ENCODE measurements around the gene ABTB2. TPM values are rescaled to one million over a fixed set of nuclear protein-coding genes. Genes with fewer than 3 reads are reported as not detected.

ABTB2 gene
- total and polyA plus RNA-seq, 2 experiments from 2014 or later, result 12.4 to 14.3 TPM

- no peak for TF ChIP-seq EZH2 (IDR thresholded peaks at IDR 0.05; ENCODE audit: borderline replicate concordance)
- TF ChIP-seq EZH2phosphoT487 (IDR thresholded peaks at IDR 0.05; ENCODE audit: low read depth, severe bottlenecking, unreplicated experiment), result no peak
- TF ChIP-seq, protein P1, sequence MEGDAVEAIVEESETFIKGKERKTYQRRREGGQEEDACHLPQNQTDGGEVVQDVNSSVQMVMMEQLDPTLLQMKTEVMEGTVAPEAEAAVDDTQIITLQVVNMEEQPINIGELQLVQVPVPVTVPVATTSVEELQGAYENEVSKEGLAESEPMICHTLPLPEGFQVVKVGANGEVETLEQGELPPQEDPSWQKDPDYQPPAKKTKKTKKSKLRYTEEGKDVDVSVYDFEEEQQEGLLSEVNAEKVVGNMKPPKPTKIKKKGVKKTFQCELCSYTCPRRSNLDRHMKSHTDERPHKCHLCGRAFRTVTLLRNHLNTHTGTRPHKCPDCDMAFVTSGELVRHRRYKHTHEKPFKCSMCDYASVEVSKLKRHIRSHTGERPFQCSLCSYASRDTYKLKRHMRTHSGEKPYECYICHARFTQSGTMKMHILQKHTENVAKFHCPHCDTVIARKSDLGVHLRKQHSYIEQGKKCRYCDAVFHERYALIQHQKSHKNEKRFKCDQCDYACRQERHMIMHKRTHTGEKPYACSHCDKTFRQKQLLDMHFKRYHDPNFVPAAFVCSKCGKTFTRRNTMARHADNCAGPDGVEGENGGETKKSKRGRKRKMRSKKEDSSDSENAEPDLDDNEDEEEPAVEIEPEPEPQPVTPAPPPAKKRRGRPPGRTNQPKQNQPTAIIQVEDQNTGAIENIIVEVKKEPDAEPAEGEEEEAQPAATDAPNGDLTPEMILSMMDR (IDR thresholded peaks at IDR 0.05; ENCODE audit: poor library complexity), result no peak
- no peak overlapping the region for H3K4me2 ChIP-seq
- no peaks in the 10 kb centered on the region for H3K9me3 ChIP-seq (ENCODE audit: low read depth)
- no peaks in the 10 kb centered on the region for H3K79me2 ChIP-seq
- H3K4me3 ChIP-seq, result no peak overlapping the region
- no peaks in the 10 kb centered on the region for H3K9me2 ChIP-seq (replicated peaks; ENCODE audit: insufficient read depth)
- H3K36me3 ChIP-seq (replicated peaks; ENCODE audit: insufficient read depth, low read depth), result no peaks in the 10 kb centered on the region
- WGBS (ENCODE audit: low lambda C conversion rate, missing lambda C conversion rate), result 94% methylated on average over 6 of the region's 6 CpGs
- H3K27ac ChIP-seq, result no peak overlapping the region
- no peak overlapping the region for H2AFZ ChIP-seq
- no peaks in the 10 kb centered on the region for H3K27me3 ChIP-seq
- H3K4me1 ChIP-seq (ENCODE audit: insufficient read depth), result no peaks in the 10 kb centered on the region
- no peak for DNase-seq (ENCODE audit: low spot score)
- H4K20me1 ChIP-seq (ENCODE audit: insufficient read depth, poor library complexity, severe bottlenecking), result no peaks in the 10 kb centered on the region
Observed at GRCh38 chr11:34404280-34404679, 46.5 kb upstream of the ABTB2 start.

DNA sequence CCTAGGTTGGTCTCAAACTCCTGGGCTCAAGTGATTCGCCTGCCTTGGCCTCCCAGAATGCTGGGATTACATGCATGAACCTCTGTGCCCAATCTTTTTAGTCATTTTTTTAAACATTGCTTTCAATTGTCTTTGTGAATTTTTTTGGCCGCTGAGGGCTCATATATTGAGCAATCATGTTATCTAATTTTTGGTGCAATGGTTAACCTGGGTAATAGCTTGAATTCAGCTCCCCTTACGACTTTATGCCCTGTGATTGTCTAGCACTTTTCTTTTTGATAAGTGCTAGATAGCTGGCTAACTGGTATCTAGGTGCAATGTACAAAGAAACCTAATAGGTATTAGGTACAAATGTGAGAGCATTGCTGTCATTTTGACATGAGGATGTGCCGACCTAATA, 45.6 kb upstream of the ABTB2 start:
- no peaks in the 10 kb centered on the region for H3K4me1 ChIP-seq (ENCODE audit: insufficient read depth)
- H3K27ac ChIP-seq, result no peak overlapping the region
- no peaks in the 10 kb centered on the region for H3K36me3 ChIP-seq (replicated peaks; ENCODE audit: insufficient read depth, low read depth)
- H3K27me3 ChIP-seq, result no peaks in the 10 kb centered on the region
- WGBS (ENCODE audit: low lambda C conversion rate, missing lambda C conversion rate), result 75% methylated on average over 4 of the region's 4 CpGs
- no peaks in the 10 kb centered on the region for H3K9me2 ChIP-seq (replicated peaks; ENCODE audit: insufficient read depth)
- no peak for DNase-seq (ENCODE audit: low spot score)
- TF ChIP-seq, protein P1 (IDR thresholded peaks at IDR 0.05; ENCODE audit: poor library complexity), result no peak
- TF ChIP-seq EZH2 (IDR thresholded peaks at IDR 0.05; ENCODE audit: borderline replicate concordance) (no peak), EZH2phosphoT487 (IDR thresholded peaks at IDR 0.05; ENCODE audit: low read depth, severe bottlenecking, unreplicated experiment) (no peak)
- no peak overlapping the region for H3K4me3 ChIP-seq
- H2AFZ ChIP-seq, result no peak overlapping the region
- H4K20me1 ChIP-seq (ENCODE audit: insufficient read depth, poor library complexity, severe bottlenecking), result no peaks in the 10 kb centered on the region
- H3K4me2 ChIP-seq, result no peak overlapping the region
- no peaks in the 10 kb centered on the region for H3K79me2 ChIP-seq
- H3K9me3 ChIP-seq (ENCODE audit: low read depth), result no peaks in the 10 kb centered on the region

GRCh38 chr11:34397811-34398210, 40.0 kb upstream of the ABTB2 start:
- Histone ChIP-seq H3K36me3 (replicated peaks; ENCODE audit: insufficient read depth, low read depth) (no peaks in the 10 kb centered on the region), H3K27me3 (no peaks in the 10 kb centered on the region), H3K79me2 (no peaks in the 10 kb centered on the region), H2AFZ (no peak overlapping the region), H3K27ac (no peak overlapping the region), H4K20me1 (ENCODE audit: insufficient read depth, poor library complexity, severe bottlenecking) (no peaks in the 10 kb centered on the region), H3K9me3 (ENCODE audit: low read depth) (no peaks in the 10 kb centered on the region), H3K9me2 (replicated peaks; ENCODE audit: insufficient read depth) (no peaks in the 10 kb centered on the region), H3K4me2 (no peak overlapping the region), H3K4me1 (ENCODE audit: insufficient read depth) (no peaks in the 10 kb centered on the region), H3K4me3 (no peak overlapping the region)
- 84% methylated on average over 2 of the region's 2 CpGs for WGBS (ENCODE audit: low lambda C conversion rate, missing lambda C conversion rate)
- DNase-seq (ENCODE audit: low spot score), result no peak
- TF ChIP-seq EZH2 (IDR thresholded peaks at IDR 0.05; ENCODE audit: borderline replicate concordance) (no peak), EZH2phosphoT487 (IDR thresholded peaks at IDR 0.05; ENCODE audit: low read depth, severe bottlenecking, unreplicated experiment) (no peak)
- TF ChIP-seq, protein P1 (IDR thresholded peaks at IDR 0.05; ENCODE audit: poor library complexity), result no peak

DNA sequence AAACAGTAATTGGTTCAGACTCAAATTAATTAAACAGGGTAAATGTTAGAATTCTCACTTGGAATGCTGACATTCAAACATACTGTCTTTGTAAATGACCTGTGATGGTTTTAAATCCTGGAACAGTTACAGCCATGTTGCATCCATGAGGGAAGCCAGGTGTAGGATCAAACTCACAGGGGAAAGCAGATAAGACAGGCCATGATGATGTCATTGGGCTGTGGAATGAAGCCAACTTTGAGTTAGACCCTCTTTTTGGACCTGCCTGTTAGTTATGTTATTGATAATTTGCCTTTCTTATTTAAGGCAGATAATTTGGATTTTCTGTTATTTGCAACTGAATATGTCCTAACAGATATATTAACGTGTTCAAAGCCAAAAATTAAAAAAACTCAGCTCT, 39.3 kb upstream of the ABTB2 start:
- Histone ChIP-seq H3K4me2 (no peak overlapping the region), H3K4me1 (ENCODE audit: insufficient read depth) (no peaks in the 10 kb centered on the region), H3K27me3 (no peaks in the 10 kb centered on the region), H3K27ac (no peak overlapping the region), H3K9me2 (replicated peaks; ENCODE audit: insufficient read depth) (no peaks in the 10 kb centered on the region), H4K20me1 (ENCODE audit: insufficient read depth, poor library complexity, severe bottlenecking) (no peaks in the 10 kb centered on the region), H3K4me3 (no peak overlapping the region), H2AFZ (no peak overlapping the region), H3K36me3 (replicated peaks; ENCODE audit: insufficient read depth, low read depth) (no peaks in the 10 kb centered on the region), H3K9me3 (ENCODE audit: low read depth) (no peaks in the 10 kb centered on the region), H3K79me2 (no peaks in the 10 kb centered on the region)
- no peak for DNase-seq (ENCODE audit: low spot score)
- WGBS (ENCODE audit: low lambda C conversion rate, missing lambda C conversion rate), result 88% methylated on average over 1 of the region's 1 CpG
- TF ChIP-seq EZH2phosphoT487 (IDR thresholded peaks at IDR 0.05; ENCODE audit: low read depth, severe bottlenecking, unreplicated experiment) (no peak), EZH2 (IDR thresholded peaks at IDR 0.05; ENCODE audit: borderline replicate concordance) (no peak)
- TF ChIP-seq, protein P1 (IDR thresholded peaks at IDR 0.05; ENCODE audit: poor library complexity), result no peak
